ENCODE measurements around the gene ITM2C. TPM values are rescaled to one million over a fixed set of nuclear protein-coding genes. Genes with fewer than 3 reads are reported as not detected.

The ITM2C gene
- polyA plus RNA-seq, 1 donor (not counting 4 experiments of a cell fraction or from before 2014, with no cell fraction given), result 55.0 TPM

DNA sequence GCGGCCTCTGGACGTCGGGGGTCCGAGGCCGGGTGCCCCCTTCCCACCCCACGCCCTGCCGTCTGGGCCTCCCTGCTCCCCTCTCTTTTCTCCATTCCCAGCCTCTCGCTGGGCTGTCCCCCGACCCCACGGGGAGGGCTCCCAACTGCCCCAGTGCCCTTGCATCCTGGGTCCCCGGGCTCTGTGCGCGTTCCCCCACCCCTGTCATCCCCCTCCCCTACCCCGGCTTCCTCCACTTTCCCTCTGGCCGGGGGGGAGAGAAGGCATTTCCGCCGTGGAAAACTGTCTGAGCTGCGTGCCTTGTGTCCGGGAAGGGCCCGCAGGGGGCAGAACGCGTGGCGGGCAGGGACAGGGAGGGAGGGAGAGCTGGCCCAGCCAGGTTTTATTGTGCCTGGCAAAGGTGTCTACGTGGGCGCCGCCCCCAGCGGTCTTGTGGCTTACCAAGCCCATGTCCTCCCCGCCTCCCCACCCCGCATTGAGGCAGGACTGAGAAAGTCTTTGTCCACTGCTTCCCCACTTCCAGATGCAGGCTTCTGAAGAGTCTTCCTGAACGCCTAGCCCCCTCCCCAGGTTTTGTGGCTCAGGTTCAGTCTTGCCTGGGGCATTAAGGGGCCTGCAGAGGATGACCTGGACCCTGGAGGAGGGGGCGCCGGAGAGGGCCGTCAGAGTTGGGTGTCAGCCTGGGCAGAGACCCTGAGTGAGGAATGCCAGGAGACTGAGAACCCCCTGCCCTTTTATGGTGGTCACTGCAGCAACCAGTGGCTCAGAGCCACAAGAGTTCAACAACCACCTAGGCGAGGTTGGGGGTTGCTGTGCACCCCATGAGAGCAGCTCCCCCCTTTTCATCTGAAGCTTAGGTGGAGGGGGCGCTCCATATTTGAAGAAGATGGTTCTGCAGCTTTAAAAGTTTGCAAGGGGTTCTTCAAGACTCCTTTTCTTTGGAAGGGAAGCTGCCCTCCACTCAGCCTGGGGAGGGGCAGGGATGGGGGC, 1.3 kb downstream of the ITM2C start:
- dilution Hi-C loops (cut with MboI; ENCODE audit: extremely low pct_ligation_motif_present, low sequenced_read_pairs), result no loop called here
- no peaks in the 10 kb centered on the region for H4K20me1 ChIP-seq (ENCODE audit: control insufficient read depth, extremely low read depth, insufficient read depth, low read length)
- no peak for FAIRE-seq
- H3K27ac ChIP-seq (ENCODE audit: control insufficient read depth, insufficient read depth, low read length), result no peak overlapping the region
- H3K4me2 ChIP-seq (ENCODE audit: control insufficient read depth, extremely low read depth, insufficient read depth, low read depth, low read length), result no peak overlapping the region
- no peaks in the 10 kb centered on the region for H3K9me1 ChIP-seq (ENCODE audit: control insufficient read depth, extremely low read depth, insufficient read depth, low read length)
- H3K9ac ChIP-seq (ENCODE audit: control insufficient read depth, extremely low read depth, insufficient read depth, low read length), result no peak overlapping the region
- H3K4me3 ChIP-seq (ENCODE audit: control insufficient read depth in 2 of 3, extremely low read depth in 1 of 3, insufficient read depth in 2 of 3, low read depth in 1 of 3, low read length in 3 of 3), result peak overlapping the region in 1 of 3 experiments; percentile 77
- DNase-seq (ENCODE audit: low read depth, low spot score), result no peak
- peaks cover 25% of the 10 kb centered on the region for H3K27me3 ChIP-seq (ENCODE audit: control insufficient read depth, extremely low read depth, insufficient read depth, low read length)
- no peaks in the 10 kb centered on the region for H3K9me3 ChIP-seq (ENCODE audit: control insufficient read depth, low read depth, low read length)
- TF ChIP-seq EZH2 (IDR thresholded peaks at IDR 0.05; ENCODE audit: low read length), result no peak
- TF ChIP-seq, protein P1, sequence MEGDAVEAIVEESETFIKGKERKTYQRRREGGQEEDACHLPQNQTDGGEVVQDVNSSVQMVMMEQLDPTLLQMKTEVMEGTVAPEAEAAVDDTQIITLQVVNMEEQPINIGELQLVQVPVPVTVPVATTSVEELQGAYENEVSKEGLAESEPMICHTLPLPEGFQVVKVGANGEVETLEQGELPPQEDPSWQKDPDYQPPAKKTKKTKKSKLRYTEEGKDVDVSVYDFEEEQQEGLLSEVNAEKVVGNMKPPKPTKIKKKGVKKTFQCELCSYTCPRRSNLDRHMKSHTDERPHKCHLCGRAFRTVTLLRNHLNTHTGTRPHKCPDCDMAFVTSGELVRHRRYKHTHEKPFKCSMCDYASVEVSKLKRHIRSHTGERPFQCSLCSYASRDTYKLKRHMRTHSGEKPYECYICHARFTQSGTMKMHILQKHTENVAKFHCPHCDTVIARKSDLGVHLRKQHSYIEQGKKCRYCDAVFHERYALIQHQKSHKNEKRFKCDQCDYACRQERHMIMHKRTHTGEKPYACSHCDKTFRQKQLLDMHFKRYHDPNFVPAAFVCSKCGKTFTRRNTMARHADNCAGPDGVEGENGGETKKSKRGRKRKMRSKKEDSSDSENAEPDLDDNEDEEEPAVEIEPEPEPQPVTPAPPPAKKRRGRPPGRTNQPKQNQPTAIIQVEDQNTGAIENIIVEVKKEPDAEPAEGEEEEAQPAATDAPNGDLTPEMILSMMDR (optimal IDR thresholded peaks at IDR 0.05 in 1 of 3, IDR thresholded peaks at IDR 0.05 in 1 of 3, conservative IDR thresholded peaks at IDR 0.05 in 1 of 3; ENCODE audit: extremely low read depth in 1 of 3, insufficient read depth in 2 of 3, low read length in 3 of 3), result no peak
- H3K79me2 ChIP-seq (ENCODE audit: control insufficient read depth, insufficient read depth, low read length), result no peaks in the 10 kb centered on the region
- H3K4me1 ChIP-seq (ENCODE audit: control insufficient read depth, extremely low read depth, insufficient read depth, low read length), result peaks cover 7% of the 10 kb centered on the region
- no peaks in the 10 kb centered on the region for H3K36me3 ChIP-seq (ENCODE audit: control insufficient read depth in 2 of 2, extremely low read depth in 1 of 2, insufficient read depth in 2 of 2, low read length in 2 of 2)
- no peak overlapping the region for H2AFZ ChIP-seq (ENCODE audit: control insufficient read depth, low read length)

DNA sequence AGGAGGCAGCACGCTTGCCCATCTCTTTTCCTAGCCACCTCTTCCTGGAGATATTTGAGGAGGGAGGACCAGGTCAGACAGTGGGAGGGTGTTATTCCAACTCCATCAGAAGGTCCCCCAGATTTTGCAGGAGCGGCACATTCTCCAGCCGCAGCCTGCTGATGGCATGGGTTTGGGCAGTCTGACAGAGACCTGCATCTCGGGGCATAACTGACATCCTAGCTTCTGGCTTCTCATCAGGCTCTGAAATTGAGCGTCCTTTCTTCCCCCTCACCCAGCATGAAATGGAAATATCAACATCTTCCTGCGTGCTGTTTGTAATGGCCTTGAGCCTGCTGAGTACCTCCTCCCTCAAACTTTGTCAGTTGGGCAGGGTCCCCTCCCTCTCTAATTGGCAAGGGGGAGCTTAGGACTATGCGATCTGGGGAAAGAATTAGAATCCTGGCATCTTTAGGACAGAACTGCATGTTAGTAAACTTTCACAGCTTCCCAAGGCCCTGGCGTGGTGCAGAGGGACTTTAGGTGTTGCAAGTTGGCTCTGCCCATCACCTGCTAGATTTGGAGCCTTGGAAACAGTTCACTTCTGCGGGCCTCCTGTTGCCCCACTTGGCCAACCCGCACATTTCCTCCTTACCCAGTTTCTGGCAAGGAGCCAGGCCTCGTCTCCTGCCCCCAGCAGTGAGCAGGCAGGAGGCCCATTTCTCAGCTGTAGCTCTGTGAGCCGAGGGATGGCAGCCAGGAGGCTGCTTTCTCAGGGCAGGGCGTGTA, 2.2 kb downstream of the ITM2C start:
- no peak overlapping the region for H3K27ac ChIP-seq (ENCODE audit: control insufficient read depth, insufficient read depth, low read length)
- H3K9ac ChIP-seq (ENCODE audit: control insufficient read depth, extremely low read depth, insufficient read depth, low read length), result no peak overlapping the region
- no peaks in the 10 kb centered on the region for H3K79me2 ChIP-seq (ENCODE audit: control insufficient read depth, insufficient read depth, low read length)
- H3K36me3 ChIP-seq (ENCODE audit: control insufficient read depth in 2 of 2, extremely low read depth in 1 of 2, insufficient read depth in 2 of 2, low read length in 2 of 2), result no peaks in the 10 kb centered on the region
- dilution Hi-C loops (cut with MboI; ENCODE audit: extremely low pct_ligation_motif_present, low sequenced_read_pairs), result no loop called here
- peak; percentile 20 for FAIRE-seq
- H2AFZ ChIP-seq (ENCODE audit: control insufficient read depth, low read length), result no peak overlapping the region
- H4K20me1 ChIP-seq (ENCODE audit: control insufficient read depth, extremely low read depth, insufficient read depth, low read length), result no peaks in the 10 kb centered on the region
- no peaks in the 10 kb centered on the region for H3K9me1 ChIP-seq (ENCODE audit: control insufficient read depth, extremely low read depth, insufficient read depth, low read length)
- TF ChIP-seq EZH2 (IDR thresholded peaks at IDR 0.05; ENCODE audit: low read length), result no peak
- TF ChIP-seq, protein P1 (optimal IDR thresholded peaks at IDR 0.05 in 1 of 3, IDR thresholded peaks at IDR 0.05 in 1 of 3, conservative IDR thresholded peaks at IDR 0.05 in 1 of 3; ENCODE audit: extremely low read depth in 1 of 3, insufficient read depth in 2 of 3, low read length in 3 of 3), result no peak
- no peak overlapping the region for H3K4me3 ChIP-seq (ENCODE audit: control insufficient read depth in 2 of 3, extremely low read depth in 1 of 3, insufficient read depth in 2 of 3, low read depth in 1 of 3, low read length in 3 of 3)
- peaks cover 7% of the 10 kb centered on the region for H3K4me1 ChIP-seq (ENCODE audit: control insufficient read depth, extremely low read depth, insufficient read depth, low read length)
- H3K9me3 ChIP-seq (ENCODE audit: control insufficient read depth, low read depth, low read length), result no peaks in the 10 kb centered on the region
- peaks cover 20% of the 10 kb centered on the region for H3K27me3 ChIP-seq (ENCODE audit: control insufficient read depth, extremely low read depth, insufficient read depth, low read length)
- no peak overlapping the region for H3K4me2 ChIP-seq (ENCODE audit: control insufficient read depth, extremely low read depth, insufficient read depth, low read depth, low read length)
- no peak for DNase-seq (ENCODE audit: low read depth, low spot score)
